ENCODE data around the gene EFHC1.

Gene EFHC1

GRCh38 chr6:52560462-52560861, 140.3 kb downstream of the EFHC1 start:
- DNase-seq, result no peak

- no peak for DNase-seq
Observed at GRCh38 chr6:52562911-52563310, 142.8 kb downstream of the EFHC1 start.

GRCh38 chr6:52564856-52565255, 144.7 kb downstream of the EFHC1 start:
- DNase-seq, result no peak

- no peak for DNase-seq
Observed at GRCh38 chr6:52566201-52566600, 146.1 kb downstream of the EFHC1 start.

- DNase-seq, result no peak
Observed at GRCh38 chr6:52566853-52567279, 146.7 kb downstream of the EFHC1 start.

- no peak for DNase-seq
Observed at GRCh38 chr6:52568320-52568719, 148.2 kb downstream of the EFHC1 start.

- DNase-seq, result no peak
Observed at GRCh38 chr6:52570291-52570700, 150.2 kb downstream of the EFHC1 start.

- DNase-seq, result no peak
Observed at GRCh38 chr6:52571099-52571755, 151.1 kb downstream of the EFHC1 start.

- no peak for DNase-seq
Observed at GRCh38 chr6:52572536-52572935, 152.4 kb downstream of the EFHC1 start.

- DNase-seq, result no peak
Observed at GRCh38 chr6:52573295-52573694, 153.2 kb downstream of the EFHC1 start.
